Endodermal cell (in vitro differentiated cells): ENCODE data around the gene CAMK2A. TPM values are rescaled to one million over a fixed set of nuclear protein-coding genes. Genes with fewer than 3 reads are reported as not detected.

ENCODE experiments used
- DNase-seq: peaks from one replicate; pipeline ENCODE4 v3.0.0-alpha.2; 2017
- H3K27ac ChIP-seq: 2 replicates; pipeline ENCODE4 v1.5.1; 2013; ENCODE audit warnings: mild to moderate bottlenecking, low read depth, low read length, moderate library complexity
- H3K27me3 ChIP-seq: 2 replicates; pipeline ENCODE4 v1.6.1; 2013; ENCODE audit warnings: mild to moderate bottlenecking, low read length, moderate library complexity; ENCODE audit not compliant: insufficient read depth, control insufficient read depth, poor library complexity, severe bottlenecking
- H3K36me3 ChIP-seq: 2 replicates; pipeline ENCODE4 v1.7.0; 2013; ENCODE audit warnings: mild to moderate bottlenecking, low read length, moderate library complexity; ENCODE audit not compliant: control insufficient read depth, insufficient read depth
- H3K4me1 ChIP-seq: one replicate; pipeline ENCODE4 v1.7.0; 2013; ENCODE audit warnings: low read length; ENCODE audit not compliant: control insufficient read depth, insufficient read depth
- H3K4me3 ChIP-seq: 2 replicates; pipeline ENCODE4 v1.5.1; 2013; ENCODE audit warnings: mild to moderate bottlenecking, low read length, moderate library complexity
- H3K9ac ChIP-seq: 2 replicates; pipeline ENCODE4 v1.6.1; 2013; ENCODE audit warnings: mild to moderate bottlenecking, low read length, moderate library complexity; ENCODE audit not compliant: poor library complexity, severe bottlenecking; ENCODE audit errors: extremely low read depth
- H3K9me3 ChIP-seq: 2 replicates; pipeline ENCODE4 v1.6.1; 2013; ENCODE audit warnings: mild to moderate bottlenecking, low read length, moderate library complexity; ENCODE audit not compliant: control insufficient read depth
- H3K27ac Mint-ChIP-seq: 2 replicates; pipeline ENCODE4 v1.8.0; 2020; ENCODE audit warnings: mixed read lengths
- H3K27me3 Mint-ChIP-seq: 2 replicates; pipeline ENCODE4 v1.8.0; 2021; ENCODE audit warnings: mild to moderate bottlenecking, mixed read lengths; ENCODE audit not compliant: insufficient read depth
- H3K36me3 Mint-ChIP-seq: 2 replicates; pipeline ENCODE4 v1.8.0; 2020; ENCODE audit warnings: low read depth, mixed read lengths
- H3K4me1 Mint-ChIP-seq: 2 replicates; pipeline ENCODE4 v1.8.0; 2020; ENCODE audit warnings: mixed read lengths
- H3K4me3 Mint-ChIP-seq: 2 replicates; pipeline ENCODE4 v1.8.0; 2020; ENCODE audit warnings: mild to moderate bottlenecking, moderate library complexity, mixed read lengths
- H3K9me3 Mint-ChIP-seq: 2 replicates; pipeline ENCODE4 v1.8.0; 2020; ENCODE audit warnings: mild to moderate bottlenecking, mixed read lengths
- WGBS, 2 experiments: methylation state at CpG; one replicate each; pipeline versions ENCODE4 v1.1.5 to v1.1.7; 2013; ENCODE audit warnings: missing lambda C conversion rate in 2 of 2, mixed read lengths in 1 of 2; ENCODE audit not compliant: insufficient coverage in 1 of 2, insufficient read length in 1 of 2; 5-methylcytosine and 5-hydroxymethylcytosine counted together
- total RNA-seq, 2 donors: library from RNA; stranded (reverse); fragmentation: NEBNext Ultra II Directional in 1 of 2; extraction: Animal tissue kit (Norgen Biotek cat#: 25700) in 1 of 2; gene quantifications; 2 replicates in 1 of 2; 3 replicates in 1 of 2; pipeline ENCODE4 v1.2.1, GENCODE V29; 2021
- TF ChIP-seq, protein P1 (sequence below): fragments of 200-600 bp; sonication (generic); conservative IDR thresholded peaks from 2 replicates; pipeline ENCODE4 v1.5.0; 2021; ENCODE audit warnings: antibody characterized with exemption, mild to moderate bottlenecking

CAMK2A gene
- total RNA-seq, 2 donors from 2014 or later, result 0.31 to 0.49 TPM

DNA sequence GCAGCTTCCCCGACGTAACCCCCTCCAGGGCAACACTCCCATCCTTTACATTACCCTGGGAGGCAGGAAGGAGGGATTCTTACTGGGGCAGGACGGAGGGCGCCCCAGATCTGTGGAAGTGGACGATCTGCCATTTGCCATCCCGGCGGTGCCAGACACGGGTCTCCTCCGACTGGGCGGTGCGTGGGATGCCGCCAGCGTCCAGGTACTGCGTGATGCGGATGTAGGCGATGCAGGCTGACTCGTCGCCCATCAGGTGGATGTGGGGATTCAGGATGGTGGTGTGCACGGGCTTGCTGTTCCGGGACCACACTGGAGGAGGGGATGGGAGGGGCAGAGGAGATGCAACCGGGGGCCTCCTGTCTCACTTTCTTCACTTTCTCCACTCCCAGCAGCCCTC lies 66.7 kb downstream of the CAMK2A start:
- no peak overlapping the region for H3K4me3 Mint-ChIP-seq
- H3K9me3 ChIP-seq, result no peaks in the 10 kb centered on the region
- H3K27me3 Mint-ChIP-seq, result peaks cover 18% of the 10 kb centered on the region
- no peak for DNase-seq
- H3K27ac ChIP-seq, result no peak overlapping the region
- H3K4me3 ChIP-seq, result no peak overlapping the region
- no peaks in the 10 kb centered on the region for H3K9me3 Mint-ChIP-seq
- no peaks in the 10 kb centered on the region for H3K36me3 Mint-ChIP-seq
- H3K27ac Mint-ChIP-seq, result no peak overlapping the region
- no peaks in the 10 kb centered on the region for H3K4me1 ChIP-seq
- WGBS, 2 experiments, result 90 to 97% methylated on average over 16 to 21 of the region's 21 CpGs
- no peak overlapping the region for H3K9ac ChIP-seq
- H3K36me3 ChIP-seq, result no peaks in the 10 kb centered on the region
- H3K4me1 Mint-ChIP-seq, result peaks cover 8% of the 10 kb centered on the region
- H3K27me3 ChIP-seq, result peaks cover 8% of the 10 kb centered on the region
- TF ChIP-seq, protein P1, sequence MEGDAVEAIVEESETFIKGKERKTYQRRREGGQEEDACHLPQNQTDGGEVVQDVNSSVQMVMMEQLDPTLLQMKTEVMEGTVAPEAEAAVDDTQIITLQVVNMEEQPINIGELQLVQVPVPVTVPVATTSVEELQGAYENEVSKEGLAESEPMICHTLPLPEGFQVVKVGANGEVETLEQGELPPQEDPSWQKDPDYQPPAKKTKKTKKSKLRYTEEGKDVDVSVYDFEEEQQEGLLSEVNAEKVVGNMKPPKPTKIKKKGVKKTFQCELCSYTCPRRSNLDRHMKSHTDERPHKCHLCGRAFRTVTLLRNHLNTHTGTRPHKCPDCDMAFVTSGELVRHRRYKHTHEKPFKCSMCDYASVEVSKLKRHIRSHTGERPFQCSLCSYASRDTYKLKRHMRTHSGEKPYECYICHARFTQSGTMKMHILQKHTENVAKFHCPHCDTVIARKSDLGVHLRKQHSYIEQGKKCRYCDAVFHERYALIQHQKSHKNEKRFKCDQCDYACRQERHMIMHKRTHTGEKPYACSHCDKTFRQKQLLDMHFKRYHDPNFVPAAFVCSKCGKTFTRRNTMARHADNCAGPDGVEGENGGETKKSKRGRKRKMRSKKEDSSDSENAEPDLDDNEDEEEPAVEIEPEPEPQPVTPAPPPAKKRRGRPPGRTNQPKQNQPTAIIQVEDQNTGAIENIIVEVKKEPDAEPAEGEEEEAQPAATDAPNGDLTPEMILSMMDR, result no peak

DNA sequence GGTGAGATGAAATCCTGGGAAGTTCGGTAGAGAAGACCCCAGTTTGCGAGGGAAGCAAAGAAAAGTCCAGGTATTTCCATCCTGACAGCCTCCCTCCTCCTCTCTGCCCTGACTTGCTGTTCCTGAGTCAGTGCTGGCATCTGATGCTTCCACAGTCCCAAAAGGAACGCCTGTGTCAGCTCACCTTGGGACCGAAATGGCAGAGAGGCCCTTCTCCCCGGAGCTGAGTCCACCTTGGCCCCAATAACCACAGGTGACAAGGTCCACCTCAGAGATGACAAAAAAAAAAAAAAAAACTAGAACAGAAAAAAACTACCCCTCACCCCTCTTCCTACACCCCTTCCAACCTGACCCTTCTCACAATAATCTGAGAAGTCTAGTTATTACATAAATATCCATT lies 68.1 kb downstream of the CAMK2A start:
- WGBS, 2 experiments, result 88 to 93% methylated on average over 2 to 5 of the region's 5 CpGs
- no peak overlapping the region for H3K4me3 Mint-ChIP-seq
- H3K27me3 Mint-ChIP-seq, result peaks cover 32% of the 10 kb centered on the region

DNA sequence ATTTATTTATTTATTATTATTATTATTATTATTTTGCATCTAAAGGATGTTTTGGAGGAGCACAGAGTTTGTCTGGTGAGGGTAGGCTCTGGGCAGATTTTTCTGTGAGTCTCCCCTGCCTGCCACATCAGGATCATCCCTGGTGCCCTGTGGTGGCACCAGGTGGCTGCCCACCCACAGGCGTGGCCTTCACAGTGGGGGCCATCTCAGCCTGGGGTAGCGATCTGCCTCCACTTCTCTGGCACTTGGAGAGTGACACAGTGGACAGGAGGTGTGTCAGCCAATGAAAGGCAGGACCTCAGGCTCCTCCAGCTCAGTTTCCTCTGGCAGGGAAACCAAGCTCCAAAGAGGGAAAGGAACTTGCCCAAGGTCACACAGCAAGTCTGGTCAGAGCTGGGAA lies 69.7 kb downstream of the CAMK2A start:
- Mint-ChIP-seq H3K36me3 (no peaks in the 10 kb centered on the region), H3K27ac (no peak overlapping the region), H3K9me3 (no peaks in the 10 kb centered on the region), H3K27me3 (peaks cover 47% of the 10 kb centered on the region), H3K4me3 (no peak overlapping the region), H3K4me1 (peaks cover 5% of the 10 kb centered on the region)
- Histone ChIP-seq H3K9me3 (no peaks in the 10 kb centered on the region), H3K27me3 (peaks cover 20% of the 10 kb centered on the region), H3K36me3 (no peaks in the 10 kb centered on the region), H3K9ac (no peak overlapping the region), H3K27ac (no peak overlapping the region), H3K4me1 (no peaks in the 10 kb centered on the region), H3K4me3 (no peak overlapping the region)
- TF ChIP-seq, protein P1, result no peak
- WGBS, 2 experiments, result 86 to 93% methylated on average over 2 of the region's 2 CpGs
- DNase-seq, result no peak

More for the DNA sequence above, 68.1 kb downstream of the CAMK2A start:
- Mint-ChIP-seq H3K9me3 (no peaks in the 10 kb centered on the region), H3K4me1 (no peaks in the 10 kb centered on the region), H3K36me3 (no peaks in the 10 kb centered on the region), H3K27ac (no peak overlapping the region)
- H3K9me3 ChIP-seq, result no peaks in the 10 kb centered on the region
- DNase-seq, result no peak
- TF ChIP-seq, protein P1, result no peak
- H3K36me3 ChIP-seq, result no peaks in the 10 kb centered on the region
- no peak overlapping the region for H3K4me3 ChIP-seq
- no peak overlapping the region for H3K27ac ChIP-seq
- H3K9ac ChIP-seq, result no peak overlapping the region
- H3K4me1 ChIP-seq, result no peaks in the 10 kb centered on the region
- H3K27me3 ChIP-seq, result peaks cover 20% of the 10 kb centered on the region
